Measurements from ENCODE around the gene PIK3C2G.

DNA sequence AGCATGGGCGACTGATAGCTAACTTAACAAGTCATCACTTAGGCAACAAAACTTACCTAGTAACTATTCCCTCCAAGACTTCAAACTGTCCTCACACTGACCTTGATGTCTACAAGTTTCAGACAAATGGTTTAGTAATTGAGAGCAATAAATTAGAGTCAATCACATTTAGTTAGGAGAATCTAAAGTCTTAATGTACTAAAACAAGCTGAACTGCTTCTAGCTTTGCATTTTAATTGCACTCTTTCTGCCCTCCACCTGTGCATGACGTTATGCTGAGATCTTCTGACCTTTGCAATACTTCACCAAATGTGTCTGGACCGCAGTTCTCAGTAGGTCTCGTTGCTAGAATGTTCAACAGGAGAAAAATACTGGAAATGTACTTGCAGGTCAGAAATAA lies 158.0 kb downstream of the PIK3C2G start:
- TF ChIP-seq, protein P1, sequence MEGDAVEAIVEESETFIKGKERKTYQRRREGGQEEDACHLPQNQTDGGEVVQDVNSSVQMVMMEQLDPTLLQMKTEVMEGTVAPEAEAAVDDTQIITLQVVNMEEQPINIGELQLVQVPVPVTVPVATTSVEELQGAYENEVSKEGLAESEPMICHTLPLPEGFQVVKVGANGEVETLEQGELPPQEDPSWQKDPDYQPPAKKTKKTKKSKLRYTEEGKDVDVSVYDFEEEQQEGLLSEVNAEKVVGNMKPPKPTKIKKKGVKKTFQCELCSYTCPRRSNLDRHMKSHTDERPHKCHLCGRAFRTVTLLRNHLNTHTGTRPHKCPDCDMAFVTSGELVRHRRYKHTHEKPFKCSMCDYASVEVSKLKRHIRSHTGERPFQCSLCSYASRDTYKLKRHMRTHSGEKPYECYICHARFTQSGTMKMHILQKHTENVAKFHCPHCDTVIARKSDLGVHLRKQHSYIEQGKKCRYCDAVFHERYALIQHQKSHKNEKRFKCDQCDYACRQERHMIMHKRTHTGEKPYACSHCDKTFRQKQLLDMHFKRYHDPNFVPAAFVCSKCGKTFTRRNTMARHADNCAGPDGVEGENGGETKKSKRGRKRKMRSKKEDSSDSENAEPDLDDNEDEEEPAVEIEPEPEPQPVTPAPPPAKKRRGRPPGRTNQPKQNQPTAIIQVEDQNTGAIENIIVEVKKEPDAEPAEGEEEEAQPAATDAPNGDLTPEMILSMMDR (IDR thresholded peaks at IDR 0.05) = no peak
- TF ChIP-seq POLR2A (IDR thresholded peaks at IDR 0.05) = no peak

All from lower leg skin (tissue), 3 donors.